NCI-H1436 treated with DMSO at 0.1 percent for 48 hours (cell line): ENCODE results near the gene USP17L24.
"Not testable (repeated sequence)": the region's sequence is repeated elsewhere in the genome, so short reads cannot be mapped to it uniquely, and the experiment has no call there.

Experiments
- DNase-seq: peaks from one replicate; lab custom pipeline; 2025; lab: John Stamatoyannopoulos, UW

The USP17L24 gene

GRCh38 chr4:9324865-9325264, at the start of gene USP17L24:
TSS of gene USP17L24 (plus strand) at chr4:9325165. CDS start at chr4:9325165, 0 bp downstream.
- not testable (repeated sequence) for DNase-seq

DNA sequence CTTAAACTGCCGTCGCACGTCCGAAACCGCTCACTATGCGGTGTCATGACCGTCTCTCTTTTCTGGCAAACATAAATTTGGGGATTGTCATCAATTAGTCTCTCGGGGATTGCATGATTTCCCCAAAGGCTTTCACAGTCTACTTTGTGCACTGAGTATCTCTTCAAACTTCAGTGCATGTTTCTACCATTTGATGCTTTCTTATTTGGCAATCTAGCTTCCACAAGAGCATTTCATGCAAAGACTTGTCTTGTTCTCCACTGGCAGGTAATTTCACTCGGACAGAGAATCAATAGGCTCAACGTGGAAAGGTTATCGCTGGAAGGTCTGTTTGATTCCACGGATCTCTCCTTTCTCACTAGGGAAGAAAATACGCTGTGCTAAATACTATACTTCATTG, 774 bp upstream of the USP17L24 start:
- DNase-seq, result not testable (repeated sequence)

GRCh38 chr4:9329611-9330010, 4.6 kb downstream of the USP17L24 start, which contains the start of gene USP17L25:
TSS of gene USP17L25 (plus strand) at chr4:9329911. CDS start at chr4:9329911, 0 bp downstream.
- not testable (repeated sequence) for DNase-seq

- DNase-seq, result not testable (repeated sequence)
Observed at GRCh38 chr4:9334358-9334757, 9.4 kb downstream of the USP17L24 start, which contains the start of gene USP17L26. TSS of gene USP17L26 (plus strand) at chr4:9334658. CDS start at chr4:9334658, 0 bp downstream.

GRCh38 chr4:9339103-9339502, 14.1 kb downstream of the USP17L24 start, which contains the start of gene USP17L5:
TSS of gene USP17L5 (plus strand) at chr4:9339403. CDS start at chr4:9339403, 0 bp downstream.
- not testable (repeated sequence) for DNase-seq

DNA sequence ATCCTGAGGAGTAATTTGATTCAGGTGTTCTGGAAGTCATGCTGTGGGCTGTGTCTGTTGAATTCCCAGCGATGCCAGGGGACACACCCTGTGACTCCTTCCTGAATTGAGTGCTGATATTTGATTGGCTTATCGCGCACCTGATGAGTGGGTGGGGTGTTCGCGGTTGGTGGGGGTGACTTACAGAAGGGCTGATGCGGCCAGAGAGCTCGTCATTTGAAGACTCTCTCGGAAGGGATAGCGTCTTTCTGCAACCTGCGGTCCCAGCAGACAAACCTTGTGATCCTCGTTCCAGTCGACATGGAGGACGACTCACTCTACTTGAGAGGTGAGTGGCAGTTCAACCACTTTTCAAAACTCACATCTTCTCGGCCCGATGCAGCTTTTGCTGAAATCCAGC, 18.9 kb downstream of the USP17L24 start, which contains the start of gene USP17L27:
Gene USP17L27 (plus strand): TSS at position 301 of the 400 bp plus-strand sequence. CDS start 0 bp downstream, at position 301.
- DNase-seq, result not testable (repeated sequence)

GRCh38 chr4:9348593-9348992, 23.6 kb downstream of the USP17L24 start, which contains the start of gene USP17L28:
TSS of gene USP17L28 (plus strand) at chr4:9348893. CDS start at chr4:9348893, 0 bp downstream.
- DNase-seq, result not testable (repeated sequence)

DNA sequence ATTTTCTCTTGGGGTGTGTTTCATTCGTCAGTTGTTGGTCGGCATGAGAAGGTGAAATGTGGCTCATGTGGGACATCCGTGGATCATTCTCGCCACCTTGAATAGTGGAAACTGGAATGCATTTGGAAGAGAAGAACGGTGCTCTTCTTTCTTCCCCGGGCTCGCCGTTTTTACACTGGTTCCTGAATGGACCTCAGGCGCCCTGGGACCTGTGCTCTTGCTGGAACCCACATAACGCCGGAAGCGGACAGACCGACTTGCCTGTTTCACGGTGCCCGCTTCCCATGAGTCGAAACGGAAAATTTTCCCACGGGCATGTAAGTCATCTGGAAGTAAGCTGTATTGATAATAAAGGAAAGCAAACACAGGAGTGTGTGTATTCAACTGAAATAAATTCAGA, 25.9 kb downstream of the USP17L24 start:
- DNase-seq, result not testable (repeated sequence)

DNA sequence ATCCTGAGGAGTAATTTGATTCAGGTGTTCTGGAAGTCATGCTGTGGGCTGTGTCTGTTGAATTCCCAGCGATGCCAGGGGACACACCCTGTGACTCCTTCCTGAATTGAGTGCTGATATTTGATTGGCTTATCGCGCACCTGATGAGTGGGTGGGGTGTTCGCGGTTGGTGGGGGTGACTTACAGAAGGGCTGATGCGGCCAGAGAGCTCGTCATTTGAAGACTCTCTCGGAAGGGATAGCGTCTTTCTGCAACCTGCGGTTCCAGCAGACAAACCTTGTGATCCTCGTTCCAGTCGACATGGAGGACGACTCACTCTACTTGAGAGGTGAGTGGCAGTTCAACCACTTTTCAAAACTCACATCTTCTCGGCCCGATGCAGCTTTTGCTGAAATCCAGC, 28.4 kb downstream of the USP17L24 start, which contains the start of gene USP17L29:
Gene USP17L29 (plus strand): TSS at position 301 of the 400 bp plus-strand sequence. CDS start 0 bp downstream, at position 301.
- DNase-seq, result not testable (repeated sequence)

- DNase-seq, result not testable (repeated sequence)
Observed at GRCh38 chr4:9362829-9363228, 37.9 kb downstream of the USP17L24 start, which contains the start of gene USP17L30. TSS of gene USP17L30 (plus strand) at chr4:9363129. CDS start at chr4:9363129, 0 bp downstream.
